SKM-1 treated with dmso at 0.1 percent for 144 hours (cell line): ENCODE measurements around the gene PCDH9.

Experiments
- DNase-seq: peaks from one replicate; lab custom pipeline; 2025; ENCODE audit not compliant: unreplicated experiment; lab: John Stamatoyannopoulos, UW

Gene PCDH9

GRCh38 chr13:66681403-66681802, 548.7 kb downstream of the PCDH9 start:
- no peak for DNase-seq

- DNase-seq, result no peak
Observed at GRCh38 chr13:66680031-66680430, 550.1 kb downstream of the PCDH9 start.

GRCh38 chr13:66675620-66676019, 554.5 kb downstream of the PCDH9 start:
- no peak for DNase-seq

DNA sequence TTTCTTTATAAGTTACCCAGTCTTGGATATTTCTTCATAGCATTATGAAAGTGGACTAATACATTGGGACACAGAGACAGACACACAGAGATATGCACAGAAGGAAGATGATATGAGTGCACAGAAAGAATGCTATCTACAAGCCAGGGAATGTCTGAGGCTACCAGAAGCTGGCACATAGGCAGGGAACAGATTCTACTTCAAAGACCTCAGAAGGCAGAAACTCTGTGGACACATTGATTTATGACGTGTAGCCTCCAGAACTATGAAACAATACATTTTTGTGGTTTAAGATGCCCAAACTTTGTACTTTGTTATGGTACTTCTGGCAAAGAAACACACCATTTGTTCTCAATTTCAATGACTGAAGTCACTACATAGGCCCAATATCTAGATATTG, 556.7 kb downstream of the PCDH9 start:
- no peak for DNase-seq

GRCh38 chr13:66665991-66666390, 564.1 kb downstream of the PCDH9 start:
- no peak for DNase-seq

- DNase-seq, result no peak
Observed at GRCh38 chr13:66663711-66664110, 566.4 kb downstream of the PCDH9 start.

DNA sequence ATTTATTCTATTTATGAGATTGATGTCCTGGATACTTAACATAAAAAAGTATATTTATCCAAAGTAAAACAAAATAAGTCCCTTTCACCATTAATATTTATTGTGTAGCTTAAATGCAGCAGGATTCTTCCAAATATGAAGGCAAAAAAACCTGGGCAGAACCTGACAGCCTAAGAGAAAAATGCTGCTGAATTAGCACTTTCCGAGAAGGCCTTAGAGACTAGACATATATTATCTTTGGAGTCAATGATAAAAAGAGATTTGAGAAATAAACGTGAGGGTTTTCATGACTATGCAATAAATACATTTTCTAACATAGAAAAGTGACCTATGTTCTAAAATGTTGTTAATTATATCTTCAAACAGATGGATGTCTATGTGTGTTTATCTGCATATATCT, 566.9 kb downstream of the PCDH9 start:
- DNase-seq, result no peak

- DNase-seq, result no peak
Observed at GRCh38 chr13:66661336-66661735, 568.8 kb downstream of the PCDH9 start.

DNA sequence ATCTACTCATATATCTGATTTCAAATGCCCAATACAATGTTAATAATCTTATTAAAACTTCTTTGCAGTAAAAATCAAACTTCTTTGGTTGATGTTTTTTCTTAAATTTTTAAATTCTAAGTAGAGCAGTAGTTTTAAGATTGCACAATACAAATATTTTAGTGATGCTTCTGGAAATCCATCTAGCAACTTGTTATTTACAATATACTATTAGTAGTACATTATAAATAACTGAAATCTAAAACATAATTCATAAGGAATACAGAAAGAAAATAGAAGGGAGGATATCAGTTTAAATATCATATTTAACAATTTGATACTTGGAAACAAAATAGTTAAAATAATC, 569.7 kb downstream of the PCDH9 start:
- DNase-seq, result no peak

GRCh38 chr13:66659701-66660467, 570.3 kb downstream of the PCDH9 start:
- no peak for DNase-seq

DNA sequence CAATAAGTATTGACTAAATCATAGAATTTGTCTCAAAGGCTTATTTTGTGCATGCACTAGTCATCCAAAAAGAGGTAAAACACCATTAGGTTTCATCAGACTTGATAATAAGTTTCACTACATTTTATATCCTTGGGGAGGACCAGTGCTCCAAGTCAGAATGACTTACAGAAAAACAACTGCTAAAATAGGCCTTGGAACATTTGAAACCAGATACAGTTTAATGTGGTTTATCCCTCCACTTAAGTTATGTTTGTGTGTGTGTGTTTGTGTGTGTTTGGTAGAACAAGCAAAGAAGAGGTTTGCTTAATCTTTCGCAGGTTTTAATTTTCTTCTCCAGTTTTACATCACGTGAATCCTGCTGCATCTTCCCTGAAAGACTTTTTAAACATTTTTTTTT, 570.9 kb downstream of the PCDH9 start:
- no peak for DNase-seq

DNA sequence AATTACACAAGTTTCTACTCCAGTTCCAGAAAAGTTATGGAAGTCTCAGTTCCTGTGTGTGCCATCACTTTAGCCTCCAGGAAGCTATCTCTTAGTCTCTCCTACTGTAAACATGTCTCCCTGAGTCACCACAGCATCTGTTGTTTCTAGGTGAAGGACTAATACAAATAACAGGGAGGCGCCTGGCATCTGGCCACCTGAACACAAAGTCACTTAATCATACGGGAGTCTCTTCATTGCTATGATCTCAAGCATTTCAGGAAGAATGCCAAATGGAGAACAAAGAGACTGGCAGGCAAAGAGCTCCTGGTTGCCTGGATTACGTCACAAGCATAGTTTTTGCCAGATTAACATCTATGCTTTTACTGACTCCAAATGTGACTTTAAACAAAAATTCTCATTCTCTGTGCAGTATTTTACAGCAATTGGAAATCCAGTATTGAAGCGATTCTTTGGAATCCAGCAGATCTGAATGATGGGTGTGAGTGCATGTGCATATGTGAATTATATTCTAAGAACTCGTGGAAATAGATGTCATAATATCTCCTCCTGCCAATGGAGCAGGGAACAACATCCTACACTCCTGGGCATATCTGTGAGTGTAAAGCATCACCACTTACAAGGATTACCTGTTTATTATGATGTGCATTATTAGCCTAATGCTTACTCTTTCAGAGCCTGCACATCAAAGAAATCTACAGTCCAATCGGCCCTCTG, 572.8 kb downstream of the PCDH9 start:
- DNase-seq, result no peak

- DNase-seq, result no peak
Observed at GRCh38 chr13:66655847-66656454, 574.2 kb downstream of the PCDH9 start.

DNA sequence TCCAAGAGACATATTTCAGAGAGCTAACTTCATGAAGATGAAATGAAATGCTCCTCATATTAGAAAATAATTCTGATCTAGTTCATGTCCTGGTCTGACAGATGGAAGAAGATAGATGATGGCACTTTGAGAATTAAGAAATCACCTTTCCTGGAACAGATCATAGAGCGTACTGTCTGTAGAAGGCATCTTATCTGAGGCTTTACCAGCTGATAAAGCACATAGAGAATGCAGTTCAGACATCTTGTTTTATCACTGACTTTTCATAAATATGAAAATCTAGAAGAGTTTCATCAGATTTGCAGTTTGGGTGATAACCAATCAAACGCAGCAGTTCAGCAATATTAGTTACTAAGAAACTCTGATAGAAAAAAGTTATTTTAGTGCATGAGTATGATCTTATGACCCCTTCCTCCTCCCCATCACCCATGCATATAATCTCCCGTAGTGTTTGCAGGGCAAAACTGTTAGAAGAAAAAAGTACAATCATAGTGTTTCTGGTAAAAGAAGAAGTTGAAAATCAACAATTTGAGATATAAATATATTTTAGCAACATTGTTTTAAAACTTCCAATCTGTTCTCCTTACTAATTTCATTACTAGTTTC, 585.2 kb downstream of the PCDH9 start:
- DNase-seq, result no peak

DNA sequence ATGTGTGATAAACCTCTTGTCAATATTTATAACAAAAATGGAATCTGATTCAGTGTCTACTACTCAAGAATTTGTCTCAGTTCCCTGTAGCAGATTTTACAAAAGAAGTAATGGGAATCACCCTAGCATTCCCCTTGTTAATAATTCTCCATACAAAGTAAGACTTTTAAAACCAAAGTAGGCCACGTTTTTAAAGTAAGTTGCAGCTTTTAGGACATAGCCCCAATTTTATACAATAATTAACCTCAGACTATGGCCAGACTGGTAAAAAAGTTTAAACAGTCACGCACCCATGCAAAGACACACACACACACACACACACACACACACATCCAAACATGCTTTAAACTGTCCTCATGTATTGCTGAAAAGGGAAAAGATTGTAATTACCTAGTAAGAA, 589.9 kb downstream of the PCDH9 start:
- no peak for DNase-seq

- DNase-seq, result no peak
Observed at GRCh38 chr13:66639044-66639443, 591.1 kb downstream of the PCDH9 start.

DNA sequence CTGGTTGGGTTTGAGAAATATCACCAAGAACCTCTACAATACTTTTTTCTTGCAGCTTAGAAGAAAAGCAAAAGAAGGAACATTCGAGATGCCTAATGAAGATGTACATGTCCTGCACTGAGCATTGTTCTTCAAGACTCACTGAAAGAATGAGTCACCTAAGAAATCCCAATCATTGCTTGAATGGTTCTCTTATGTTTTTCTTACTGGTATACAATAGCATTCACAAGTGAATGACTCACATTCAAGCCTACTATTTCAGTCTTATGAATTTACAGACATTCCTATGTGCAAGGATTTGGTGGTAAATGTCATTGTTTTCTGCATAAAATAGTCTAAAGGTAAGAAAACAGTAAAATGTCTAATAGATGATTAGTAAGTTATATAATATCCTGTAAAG, 594.6 kb downstream of the PCDH9 start:
- DNase-seq, result no peak

- DNase-seq, result no peak
Observed at GRCh38 chr13:66634384-66634783, 595.8 kb downstream of the PCDH9 start.

GRCh38 chr13:66627512-66627911, 602.6 kb downstream of the PCDH9 start:
- no peak for DNase-seq

GRCh38 chr13:66624302-66624701, 605.8 kb downstream of the PCDH9 start:
- no peak for DNase-seq

GRCh38 chr13:66623129-66623820, 606.9 kb downstream of the PCDH9 start:
- no peak for DNase-seq
